Measurements from ENCODE around the gene FAF2. TPM values are rescaled to one million over a fixed set of nuclear protein-coding genes. Genes with fewer than 3 reads are reported as not detected.

FAF2 gene
- total and polyA plus RNA-seq, 4 donors = 12.7 to 28.3 (median 16.5) TPM

DNA sequence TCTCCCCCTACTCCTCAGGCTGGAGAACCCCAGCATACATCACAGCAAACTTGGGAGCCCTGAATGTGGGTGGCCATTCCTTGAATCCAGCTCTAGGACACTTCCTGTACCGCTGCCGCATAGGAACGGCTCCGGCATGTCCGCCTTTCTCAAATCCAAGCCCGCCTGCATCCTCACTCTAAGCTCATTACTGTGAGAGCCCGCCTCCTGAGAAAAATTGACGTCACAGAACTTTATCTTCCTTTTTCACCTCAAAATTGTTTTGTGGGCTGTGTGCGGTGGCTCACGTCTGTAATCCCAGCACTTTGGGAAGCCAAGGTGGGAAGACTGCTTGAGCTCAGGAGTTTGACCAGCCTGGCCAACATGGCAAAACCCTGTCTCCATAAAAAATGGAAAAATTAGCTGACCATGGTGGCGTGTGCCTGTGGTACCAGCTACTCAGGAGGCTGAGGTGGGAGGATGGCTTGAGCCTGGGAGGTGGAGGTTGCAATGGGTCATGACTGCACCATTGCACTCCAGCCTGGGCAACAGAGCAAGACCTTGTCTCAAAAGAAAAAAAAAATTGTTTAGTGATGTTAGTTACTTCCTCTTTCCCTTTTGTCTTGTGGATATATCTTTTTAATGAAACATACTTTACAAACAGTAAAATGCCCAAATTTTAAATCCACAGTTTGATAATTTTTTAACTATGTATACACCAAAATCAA lies 66.2 kb downstream of the FAF2 start (continued):
- no peak for TF ChIP-seq RAD21 (IDR thresholded peaks at IDR 0.05)
- TF ChIP-seq HNF4G (IDR thresholded peaks at IDR 0.05) = no peak
- no peak for TF ChIP-seq HNF4A (conservative IDR thresholded peaks at IDR 0.05)
- no peak for TF ChIP-seq RXRA (IDR thresholded peaks at IDR 0.05)
- TF ChIP-seq GABPA (IDR thresholded peaks at IDR 0.05 in 1 of 2, conservative IDR thresholded peaks at IDR 0.05 in 1 of 2) = no peak
- TF ChIP-seq, protein P1, sequence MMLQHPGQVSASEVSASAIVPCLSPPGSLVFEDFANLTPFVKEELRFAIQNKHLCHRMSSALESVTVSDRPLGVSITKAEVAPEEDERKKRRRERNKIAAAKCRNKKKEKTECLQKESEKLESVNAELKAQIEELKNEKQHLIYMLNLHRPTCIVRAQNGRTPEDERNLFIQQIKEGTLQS (IDR thresholded peaks at IDR 0.05) = no peak

DNA sequence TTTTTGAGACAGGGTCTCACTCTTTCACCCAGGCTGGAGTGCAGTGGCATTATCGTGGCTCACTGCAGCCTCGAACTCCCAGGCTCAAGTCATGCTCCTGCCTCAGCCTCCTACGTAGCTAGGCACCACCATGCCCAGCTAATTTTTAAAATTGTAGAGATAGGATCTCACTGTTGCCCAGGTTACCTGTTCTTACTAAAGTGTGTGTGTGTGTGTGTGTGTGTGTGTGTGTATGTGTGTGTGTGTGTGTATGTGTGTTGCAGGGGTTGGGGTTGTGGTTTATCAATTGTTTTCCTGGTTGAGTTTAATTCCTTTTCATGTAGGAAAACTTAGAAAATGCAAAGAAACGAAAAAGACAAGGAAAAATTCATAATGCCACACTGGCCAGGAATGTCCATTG lies 67.2 kb downstream of the FAF2 start:
- WGBS = 76% methylated on average over 4 of the region's 4 CpGs
- no peak overlapping the region for H3K9ac ChIP-seq (ENCODE audit: low read depth in 1 of 2, low read length in 2 of 2)
- H3K27me3 ChIP-seq (ENCODE audit: control insufficient read depth in 4 of 4, insufficient read depth in 4 of 4, low read length in 3 of 4) = no peaks in the 10 kb centered on the region
- peaks cover 0 to under 1% (median 0%) of the 10 kb centered on the region in 4 donors for H3K36me3 ChIP-seq (ENCODE audit: control insufficient read depth in 4 of 4, insufficient read depth in 3 of 4, low read depth in 1 of 4, low read length in 3 of 4)
- no peak overlapping the region for H3K4me3 ChIP-seq (ENCODE audit: low read depth in 1 of 3, low read length in 3 of 3)
- DNase-seq (ENCODE audit: low spot score) = no peak
- TF ChIP-seq, protein P2, sequence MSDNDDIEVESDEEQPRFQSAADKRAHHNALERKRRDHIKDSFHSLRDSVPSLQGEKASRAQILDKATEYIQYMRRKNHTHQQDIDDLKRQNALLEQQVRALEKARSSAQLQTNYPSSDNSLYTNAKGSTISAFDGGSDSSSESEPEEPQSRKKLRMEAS (IDR thresholded peaks at IDR 0.05) = no peak
- TF ChIP-seq YY1 (IDR thresholded peaks at IDR 0.05) (no peak), RAD21 (IDR thresholded peaks at IDR 0.05) (no peak), GABPA (IDR thresholded peaks at IDR 0.05 in 1 of 2, conservative IDR thresholded peaks at IDR 0.05 in 1 of 2) (no peak), JUND (IDR thresholded peaks at IDR 0.05) (no peak), EGR1 (IDR thresholded peaks at IDR 0.05; ENCODE audit: low read depth in 2 of 2) (no peak), RXRA (IDR thresholded peaks at IDR 0.05) (no peak), FOXA1 (IDR thresholded peaks at IDR 0.05) (no peak), TAF1 (conservative IDR thresholded peaks at IDR 0.05) (no peak), SP1 (IDR thresholded peaks at IDR 0.05) (no peak), HNF4G (IDR thresholded peaks at IDR 0.05) (no peak), HNF4A (conservative IDR thresholded peaks at IDR 0.05) (no peak)
- TF ChIP-seq, protein P3, sequence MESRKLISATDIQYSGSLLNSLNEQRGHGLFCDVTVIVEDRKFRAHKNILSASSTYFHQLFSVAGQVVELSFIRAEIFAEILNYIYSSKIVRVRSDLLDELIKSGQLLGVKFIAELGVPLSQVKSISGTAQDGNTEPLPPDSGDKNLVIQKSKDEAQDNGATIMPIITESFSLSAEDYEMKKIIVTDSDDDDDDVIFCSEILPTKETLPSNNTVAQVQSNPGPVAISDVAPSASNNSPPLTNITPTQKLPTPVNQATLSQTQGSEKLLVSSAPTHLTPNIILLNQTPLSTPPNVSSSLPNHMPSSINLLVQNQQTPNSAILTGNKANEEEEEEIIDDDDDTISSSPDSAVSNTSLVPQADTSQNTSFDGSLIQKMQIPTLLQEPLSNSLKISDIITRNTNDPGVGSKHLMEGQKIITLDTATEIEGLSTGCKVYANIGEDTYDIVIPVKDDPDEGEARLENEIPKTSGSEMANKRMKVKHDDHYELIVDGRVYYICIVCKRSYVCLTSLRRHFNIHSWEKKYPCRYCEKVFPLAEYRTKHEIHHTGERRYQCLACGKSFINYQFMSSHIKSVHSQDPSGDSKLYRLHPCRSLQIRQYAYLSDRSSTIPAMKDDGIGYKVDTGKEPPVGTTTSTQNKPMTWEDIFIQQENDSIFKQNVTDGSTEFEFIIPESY (IDR thresholded peaks at IDR 0.05) = no peak
- TF ChIP-seq, protein P4, sequence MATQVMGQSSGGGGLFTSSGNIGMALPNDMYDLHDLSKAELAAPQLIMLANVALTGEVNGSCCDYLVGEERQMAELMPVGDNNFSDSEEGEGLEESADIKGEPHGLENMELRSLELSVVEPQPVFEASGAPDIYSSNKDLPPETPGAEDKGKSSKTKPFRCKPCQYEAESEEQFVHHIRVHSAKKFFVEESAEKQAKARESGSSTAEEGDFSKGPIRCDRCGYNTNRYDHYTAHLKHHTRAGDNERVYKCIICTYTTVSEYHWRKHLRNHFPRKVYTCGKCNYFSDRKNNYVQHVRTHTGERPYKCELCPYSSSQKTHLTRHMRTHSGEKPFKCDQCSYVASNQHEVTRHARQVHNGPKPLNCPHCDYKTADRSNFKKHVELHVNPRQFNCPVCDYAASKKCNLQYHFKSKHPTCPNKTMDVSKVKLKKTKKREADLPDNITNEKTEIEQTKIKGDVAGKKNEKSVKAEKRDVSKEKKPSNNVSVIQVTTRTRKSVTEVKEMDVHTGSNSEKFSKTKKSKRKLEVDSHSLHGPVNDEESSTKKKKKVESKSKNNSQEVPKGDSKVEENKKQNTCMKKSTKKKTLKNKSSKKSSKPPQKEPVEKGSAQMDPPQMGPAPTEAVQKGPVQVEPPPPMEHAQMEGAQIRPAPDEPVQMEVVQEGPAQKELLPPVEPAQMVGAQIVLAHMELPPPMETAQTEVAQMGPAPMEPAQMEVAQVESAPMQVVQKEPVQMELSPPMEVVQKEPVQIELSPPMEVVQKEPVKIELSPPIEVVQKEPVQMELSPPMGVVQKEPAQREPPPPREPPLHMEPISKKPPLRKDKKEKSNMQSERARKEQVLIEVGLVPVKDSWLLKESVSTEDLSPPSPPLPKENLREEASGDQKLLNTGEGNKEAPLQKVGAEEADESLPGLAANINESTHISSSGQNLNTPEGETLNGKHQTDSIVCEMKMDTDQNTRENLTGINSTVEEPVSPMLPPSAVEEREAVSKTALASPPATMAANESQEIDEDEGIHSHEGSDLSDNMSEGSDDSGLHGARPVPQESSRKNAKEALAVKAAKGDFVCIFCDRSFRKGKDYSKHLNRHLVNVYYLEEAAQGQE (IDR thresholded peaks at IDR 0.05) = no peak
- TF ChIP-seq, protein P5, sequence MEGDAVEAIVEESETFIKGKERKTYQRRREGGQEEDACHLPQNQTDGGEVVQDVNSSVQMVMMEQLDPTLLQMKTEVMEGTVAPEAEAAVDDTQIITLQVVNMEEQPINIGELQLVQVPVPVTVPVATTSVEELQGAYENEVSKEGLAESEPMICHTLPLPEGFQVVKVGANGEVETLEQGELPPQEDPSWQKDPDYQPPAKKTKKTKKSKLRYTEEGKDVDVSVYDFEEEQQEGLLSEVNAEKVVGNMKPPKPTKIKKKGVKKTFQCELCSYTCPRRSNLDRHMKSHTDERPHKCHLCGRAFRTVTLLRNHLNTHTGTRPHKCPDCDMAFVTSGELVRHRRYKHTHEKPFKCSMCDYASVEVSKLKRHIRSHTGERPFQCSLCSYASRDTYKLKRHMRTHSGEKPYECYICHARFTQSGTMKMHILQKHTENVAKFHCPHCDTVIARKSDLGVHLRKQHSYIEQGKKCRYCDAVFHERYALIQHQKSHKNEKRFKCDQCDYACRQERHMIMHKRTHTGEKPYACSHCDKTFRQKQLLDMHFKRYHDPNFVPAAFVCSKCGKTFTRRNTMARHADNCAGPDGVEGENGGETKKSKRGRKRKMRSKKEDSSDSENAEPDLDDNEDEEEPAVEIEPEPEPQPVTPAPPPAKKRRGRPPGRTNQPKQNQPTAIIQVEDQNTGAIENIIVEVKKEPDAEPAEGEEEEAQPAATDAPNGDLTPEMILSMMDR (IDR thresholded peaks at IDR 0.05; ENCODE audit: low read depth, low read length, missing input control) = no peak
- H3K4me1 ChIP-seq (ENCODE audit: control insufficient read depth in 4 of 4, insufficient read depth in 4 of 4, low read length in 3 of 4) = no peaks in the 10 kb centered on the region
- H3K9me3 ChIP-seq (ENCODE audit: control insufficient read depth in 4 of 4, low read length in 3 of 4) = no peaks in the 10 kb centered on the region
- no peak overlapping the region for H3K27ac ChIP-seq (ENCODE audit: low read depth in 1 of 2, low read length in 2 of 2)

Data from liver (tissue), 9 donors.